H1 (cell line): ENCODE measurements around the gene LAD1. TPM values are rescaled to one million over a fixed set of nuclear protein-coding genes. Genes with fewer than 3 reads are reported as not detected.

ENCODE experiments used
- CTCF ChIA-PET: fragments of 300-600 bp; sonication (Branson Sonifier 250); formaldehyde crosslinking; loops from one replicate; lab custom pipeline; 2021; ENCODE audit not compliant: partially characterized antibody; lab: Charles Lee
- POLR2A ChIA-PET: fragments of 300-600 bp; sonication (Branson Sonifier 250); formaldehyde crosslinking; loops from one replicate; lab custom pipeline; 2021; ENCODE audit warnings: inconsistent platforms; ENCODE audit not compliant: partially characterized antibody; lab: Charles Lee
- DNase-seq, 2 experiments: peaks; one replicate each; pipeline versions ENCODE4 v3.0.0 to v3.0.0-alpha.2; 2010 to 2022; ENCODE audit warnings: low spot score in 2 of 2, low read depth in 1 of 2, mixed read lengths in 1 of 2
- FAIRE-seq: peaks from 2 replicates; lab custom pipeline; 2011; peaks lifted over from hg19 to GRCh38; lab: Jason Lieb, UNC
- H2AFZ ChIP-seq: 2 replicates; pipeline ENCODE4 v1.8.1; 2012; ENCODE audit warnings: low read length, inconsistent platforms
- H2AK5ac ChIP-seq: 2 replicates; pipeline ENCODE4 v1.6.1; 2013; ENCODE audit warnings: low read depth, low read length
- H2BK120ac ChIP-seq: replicated peaks from 2 replicates; pipeline ENCODE3; 2013; ENCODE audit warnings: low read depth, low read length, inconsistent platforms
- H2BK12ac ChIP-seq: 2 replicates; pipeline ENCODE4 v1.6.1; 2013; ENCODE audit warnings: low read depth, low read length
- H2BK15ac ChIP-seq: 2 replicates; pipeline ENCODE4 v1.6.1; 2013; ENCODE audit warnings: low read length
- H2BK20ac ChIP-seq: 2 replicates; pipeline ENCODE4 v1.6.1; 2013; ENCODE audit warnings: low read length
- H2BK5ac ChIP-seq: 2 replicates; pipeline ENCODE4 v1.6.1; 2013; ENCODE audit warnings: low read depth, low read length
- H3K14ac ChIP-seq: 2 replicates; pipeline ENCODE4 v1.6.1; 2013; ENCODE audit warnings: inconsistent platforms; ENCODE audit not compliant: insufficient read length
- H3K18ac ChIP-seq: 2 replicates; pipeline ENCODE4 v1.6.1; 2013; ENCODE audit warnings: low read length; ENCODE audit errors: extremely low read depth
- H3K23ac ChIP-seq: 2 replicates; pipeline ENCODE4 v1.6.1; 2013; ENCODE audit warnings: inconsistent platforms; ENCODE audit not compliant: insufficient read length
- H3K23me2 ChIP-seq: 2 replicates; pipeline ENCODE4 v1.6.1; 2013; ENCODE audit warnings: low read depth, low read length
- H3K27ac ChIP-seq: 2 replicates; pipeline ENCODE4 v1.6.1; 2011; ENCODE audit warnings: low read depth, low read length, inconsistent platforms
- H3K27me3 ChIP-seq, 4 experiments: replicated peaks in 1 of 4; 1 replicate in 1 of 4; 2 replicates in 3 of 4; pipeline versions ENCODE4 v1.6.1 to v1.8.1; 2011 to 2013; ENCODE audit warnings: low read length in 3 of 4, mild to moderate bottlenecking in 3 of 4, inconsistent platforms in 2 of 4, mixed read lengths in 2 of 4, moderate library complexity in 1 of 4; ENCODE audit not compliant: control insufficient read depth in 3 of 4, insufficient read depth in 3 of 4; ENCODE audit errors: extremely low read depth in 1 of 4
- H3K36me3 ChIP-seq, 4 experiments: 2 replicates each; pipeline versions ENCODE4 v1.6.1 to v1.8.1; 2011 to 2013; ENCODE audit warnings: mild to moderate bottlenecking in 4 of 4, low read length in 3 of 4, moderate library complexity in 2 of 4, control low read depth in 1 of 4, inconsistent platforms in 1 of 4; ENCODE audit not compliant: insufficient read depth in 4 of 4, control insufficient read depth in 2 of 4
- H3K4ac ChIP-seq: replicated peaks from 2 replicates; pipeline ENCODE3; 2013; ENCODE audit warnings: low read length, low read depth, mixed read lengths, inconsistent platforms; ENCODE audit not compliant: insufficient read length
- H3K4me1 ChIP-seq, 4 experiments: replicated peaks in 1 of 4; 1 replicate in 1 of 4; 2 replicates in 3 of 4; pipeline versions ENCODE4 v1.6.1 to v1.8.1; 2011 to 2013; ENCODE audit warnings: low read length in 3 of 4, inconsistent platforms in 2 of 4, mixed read lengths in 1 of 4; ENCODE audit not compliant: insufficient read depth in 4 of 4, control insufficient read depth in 3 of 4
- H3K4me2 ChIP-seq, 2 experiments: 2 replicates each; pipeline versions ENCODE4 v1.6.1 to v1.8.1; 2011 to 2013; ENCODE audit warnings: low read depth in 2 of 2, low read length in 2 of 2, control low read depth in 1 of 2, inconsistent platforms in 1 of 2, mild to moderate bottlenecking in 1 of 2; ENCODE audit not compliant: insufficient read depth in 1 of 2
- H3K4me3 ChIP-seq, 4 experiments: fragments of 200-600, 300-600 bp in 1 of 4; sonication (generic), shearing (Covaris generic), sonication (Bioruptor Twin) in 1 of 4; 2 replicates each; pipeline versions ENCODE4 v1.5.1 to v1.8.1; 2011 to 2016; ENCODE audit warnings: low read length in 4 of 4, low read depth in 3 of 4, control low read depth in 2 of 4, inconsistent platforms in 2 of 4, mild to moderate bottlenecking in 2 of 4, mixed read lengths in 1 of 4, moderate library complexity in 1 of 4; ENCODE audit not compliant: insufficient read depth in 2 of 4; ENCODE audit errors: extremely low read depth in 1 of 4
- H3K56ac ChIP-seq: replicated peaks from 2 replicates; pipeline ENCODE3; 2013; ENCODE audit warnings: low read depth, mild to moderate bottlenecking, mixed read lengths, low read length, inconsistent platforms; ENCODE audit not compliant: insufficient read length
- H3K79me1 ChIP-seq: 2 replicates; pipeline ENCODE4 v1.6.1; 2013; ENCODE audit warnings: low read depth, low read length, control low read depth
- H3K79me2 ChIP-seq, 2 experiments: 2 replicates each; pipeline versions ENCODE4 v1.6.1 to v1.8.1; 2012 to 2013; ENCODE audit warnings: low read length in 2 of 2, mild to moderate bottlenecking in 2 of 2, inconsistent platforms in 1 of 2; ENCODE audit not compliant: insufficient read depth in 2 of 2, control insufficient read depth in 1 of 2
- H3K9ac ChIP-seq, 4 experiments: replicated peaks in 1 of 4; 1 replicate in 1 of 4; 2 replicates in 3 of 4; pipeline versions ENCODE4 v1.6.1 to v1.8.1; 2011 to 2013; ENCODE audit warnings: low read depth in 3 of 4, low read length in 3 of 4, control low read depth in 2 of 4, mild to moderate bottlenecking in 2 of 4, moderate library complexity in 2 of 4, inconsistent platforms in 1 of 4; ENCODE audit errors: extremely low read depth in 1 of 4
- H3K9me3 ChIP-seq, 2 experiments: 2 replicates each; pipeline versions ENCODE4 v1.6.1 to v1.8.1; 2012 to 2013; ENCODE audit warnings: mild to moderate bottlenecking in 2 of 2, moderate library complexity in 2 of 2, control low read depth in 1 of 2, inconsistent platforms in 1 of 2, low read depth in 1 of 2, low read length in 1 of 2, mixed read lengths in 1 of 2; ENCODE audit not compliant: insufficient read depth in 2 of 2
- H4K20me1 ChIP-seq, 2 experiments: replicated peaks in 1 of 2; 2 replicates each; pipeline versions ENCODE3 to v1.8.1; 2011 to 2013; ENCODE audit warnings: inconsistent platforms in 2 of 2, low read length in 2 of 2, mild to moderate bottlenecking in 1 of 2; ENCODE audit not compliant: insufficient read depth in 2 of 2, control insufficient read depth in 1 of 2
- H4K5ac ChIP-seq: 2 replicates; pipeline ENCODE4 v1.6.1; 2013; ENCODE audit warnings: low read length, low read depth, mixed read lengths, inconsistent platforms; ENCODE audit not compliant: insufficient read length
- H4K8ac ChIP-seq: 2 replicates; pipeline ENCODE4 v1.8.0; 2013; ENCODE audit warnings: mild to moderate bottlenecking, moderate library complexity, low read length, inconsistent platforms; ENCODE audit not compliant: insufficient read depth; ENCODE audit errors: extremely low read depth
- H4K91ac ChIP-seq: replicated peaks from 2 replicates; pipeline ENCODE3; 2013; ENCODE audit warnings: low read length, mixed read lengths, inconsistent platforms; ENCODE audit not compliant: insufficient read length
- BACH1 ChIP-seq: IDR thresholded peaks from 2 replicates; pipeline ENCODE4 v1.6.1; 2012; ENCODE audit warnings: low read length, improper control_type of control experiment
- CBX8 ChIP-seq: fragments of 300-800, 300-1000 bp; sonication (generic); IDR thresholded peaks from 2 replicates; pipeline ENCODE4 v1.7.1; 2016; ENCODE audit warnings: low read depth, low read length, borderline replicate concordance
- CREB1 ChIP-seq: IDR thresholded peaks from 2 replicates; pipeline ENCODE4 v1.6.1; 2012; ENCODE audit warnings: inconsistent platforms
- EZH2 ChIP-seq: fragments of 200-600 bp; sonication (generic); IDR thresholded peaks from 2 replicates; pipeline ENCODE4 v1.7.1; 2012; ENCODE audit warnings: low read depth, mild to moderate bottlenecking, moderate library complexity, low read length, inconsistent platforms; ENCODE audit not compliant: severe bottlenecking
- FOSL1 ChIP-seq: IDR thresholded peaks from 2 replicates; pipeline ENCODE4 v1.6.1; 2011; ENCODE audit warnings: mild to moderate bottlenecking, low read depth, low read length, moderate library complexity; ENCODE audit not compliant: insufficient read depth
- RFX5 ChIP-seq: IDR thresholded peaks from 2 replicates; pipeline ENCODE4 v1.6.1; 2011; ENCODE audit warnings: low read depth, low read length, improper control_type of control experiment, borderline replicate concordance
- SIRT6 ChIP-seq: IDR thresholded peaks from one replicate; pipeline ENCODE4 v1.7.1; 2012; ENCODE audit warnings: low read length, inconsistent platforms
- SIX5 ChIP-seq: IDR thresholded peaks from 2 replicates; pipeline ENCODE4 v1.6.1; 2011; ENCODE audit warnings: mild to moderate bottlenecking, low read depth, low read length
- TAF1 ChIP-seq: IDR thresholded peaks from 2 replicates; pipeline ENCODE4 v1.6.1; 2011; ENCODE audit warnings: mild to moderate bottlenecking, low read depth, low read length
- TAF7 ChIP-seq: optimal IDR thresholded peaks from 2 replicates; pipeline ENCODE3; 2011; ENCODE audit warnings: low read depth, mild to moderate bottlenecking, inconsistent platforms, low read length, moderate library complexity, borderline replicate concordance
- WGBS, 2 experiments: shearing (Covaris generic) in 1 of 2; methylation state at CpG; one replicate each; pipeline versions ENCODE4 v1.1.6 to v1.1.7; 2013 to 2015; ENCODE audit warnings: low lambda C conversion rate in 2 of 2, mixed read lengths in 2 of 2, inconsistent platforms in 1 of 2, low coverage in 1 of 2, missing lambda C conversion rate in 1 of 2; ENCODE audit not compliant: insufficient replicate concordance in 2 of 2, insufficient coverage in 1 of 2, insufficient read length in 1 of 2; ENCODE audit errors: extremely low coverage in 1 of 2, missing lambda C conversion rate in 1 of 2; 5-methylcytosine and 5-hydroxymethylcytosine counted together
- polyA plus RNA-seq, 7 experiments: library from polyadenylated mRNA; depleted of rRNA in 3 of 7; stranded (reverse) in 5 of 7; unstranded in 2 of 7; fragments of >200 nt in 5 of 7; fragments of 200-250 nt in 2 of 7; gene quantifications; 1 replicate in 5 of 7; 2 replicates in 1 of 7; 4 replicates in 1 of 7; pipeline versions ENCODE4 v1.2.1 to v1.2.3, GENCODE V29; 2011 to 2013; ENCODE audit warnings: missing spikeins in 2 of 7, mixed read lengths in 2 of 7
- total RNA-seq: library from RNA; stranded (reverse); fragmentation: NEBNext Ultra II Directional; extraction: Animal tissue kit (Norgen Biotek cat#: 25700); gene quantifications from 2 replicates; pipeline ENCODE4 v1.2.1, GENCODE V29; 2021
- TF ChIP-seq, protein P1 (sequence below): IDR thresholded peaks from 2 replicates; pipeline ENCODE4 v1.6.1; 2012; ENCODE audit warnings: inconsistent platforms

The LAD1 gene
- total and polyA plus RNA-seq, 2 of the 8 experiments (the other 6 are each of a cell fraction or from before 2014, with no cell fraction given), result 9.3 to 32.8 TPM

DNA sequence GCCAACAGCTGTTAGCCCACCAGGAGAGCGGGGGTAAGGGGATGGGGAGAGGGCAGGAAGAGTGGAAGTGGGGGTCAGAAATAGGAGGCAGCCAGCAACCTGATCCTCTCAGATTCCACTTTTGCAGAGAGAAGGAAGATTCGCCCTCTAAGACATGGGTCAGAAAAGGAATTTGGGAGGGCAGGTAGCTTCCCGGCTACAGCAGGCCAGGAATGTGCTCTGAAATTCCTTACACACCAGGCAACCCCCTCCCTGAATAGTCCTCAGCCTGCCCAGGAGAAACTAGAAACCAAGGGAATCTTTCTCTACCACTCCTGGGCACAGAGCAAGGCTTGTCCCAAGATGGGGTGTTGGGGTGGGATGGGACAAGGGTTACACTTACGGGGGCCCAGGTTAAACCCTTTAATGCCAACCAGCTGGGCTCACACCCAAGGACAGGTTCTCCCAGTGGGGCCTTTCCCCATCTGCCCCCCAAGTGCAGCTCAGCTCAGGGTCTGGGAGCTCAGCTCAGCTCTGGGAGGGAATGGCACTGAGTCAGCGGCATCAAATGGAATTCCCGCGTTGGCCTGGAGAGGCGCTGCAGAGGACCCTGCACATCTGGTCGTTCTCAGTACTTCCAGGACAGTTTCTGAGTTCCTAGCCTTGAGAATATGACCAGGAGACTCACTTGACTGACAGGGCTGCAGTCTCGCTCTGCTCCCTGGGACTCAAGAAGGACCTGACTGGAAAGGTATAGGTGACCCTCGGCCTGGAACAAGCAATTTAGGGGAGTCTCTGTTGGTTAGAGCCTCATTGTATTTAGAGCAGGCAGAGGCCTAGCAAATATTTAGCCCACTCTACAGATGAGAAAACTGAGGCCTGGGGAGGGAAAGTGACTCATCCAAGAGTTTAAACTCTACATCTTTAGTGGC lies 22.4 kb downstream of the LAD1 start:
- H2AFZ ChIP-seq, result no peak overlapping the region
- peaks cover 9 to 40% (median 29%) of the 10 kb centered on the region in 4 experiments for H3K4me1 ChIP-seq
- CTCF ChIA-PET, result interaction anchor here (0.7 to 17.6 kb wide), 12 partner anchors 10 to 154 kb away, joined by 3 to 371 read pairs (median 10); partner anchors contain the start of gene LAD1
- no peak overlapping the region for H3K23ac ChIP-seq
- 3% methylated on average over 11 of the region's 11 CpGs; no CpG with 5 or more reads in 1 of the 2 experiments for WGBS, 2 experiments
- no peak overlapping the region for H3K14ac ChIP-seq
- 0 out of 2 replicates have a peak overlapping the region, but pooled peaks have one; percentile 61 for H2AK5ac ChIP-seq
- H3K79me2 ChIP-seq, result no peaks in the 10 kb centered on the region
- H3K36me3 ChIP-seq, result no peaks in the 10 kb centered on the region
- H3K4me3 ChIP-seq, result peak overlapping the region in 3 of 4 experiments; percentile 30 to 51 (median 46); a peak in 5 of 8 replicates
- no peak overlapping the region for H2BK15ac ChIP-seq
- H3K27me3 ChIP-seq, result no peaks in the 10 kb centered on the region
- no peaks in the 10 kb centered on the region for H3K9me3 ChIP-seq
- peak overlapping the region; percentile 95 for H3K27ac ChIP-seq
- H3K9ac ChIP-seq, result peak overlapping the region in 2 of 4 experiments; percentile 68 to 71; a peak in 5 of 7 replicates
- H3K4ac ChIP-seq, result peak overlapping the region; percentile 41
- H2BK20ac ChIP-seq, result peak overlapping the region; percentile 99
- H3K56ac ChIP-seq, result no peak overlapping the region
- FAIRE-seq, result peak; percentile 94
- no peaks in the 10 kb centered on the region for H4K20me1 ChIP-seq
- H3K23me2 ChIP-seq, result peaks cover 2% of the 10 kb centered on the region; the same call in 1 of the 2 replicates
- peak overlapping the region; percentile 85 for H4K5ac ChIP-seq
- POLR2A ChIA-PET, result interaction anchor here (0.7 to 6.5 kb wide), 23 partner anchors 9 to 205 kb away, joined by 3 to 49 read pairs (median 4); partner anchors contain the start of gene PHLDA3
- DNase-seq, result peak; percentile 86 to 93
- peak overlapping the region; percentile 92 for H4K91ac ChIP-seq
- peak overlapping the region; percentile 94 for H2BK5ac ChIP-seq
- H3K4me2 ChIP-seq, result peak overlapping the region; percentile 30 to 73
- peak overlapping the region; percentile 99 for H3K18ac ChIP-seq
- H3K79me1 ChIP-seq, result no peaks in the 10 kb centered on the region; the same call in 1 of the 2 replicates
- peak overlapping the region; percentile 99; the same call in 1 of the 2 replicates for H2BK12ac ChIP-seq
- H2BK120ac ChIP-seq, result peak overlapping the region; percentile 87
- peak overlapping the region; percentile 91; the same call in 1 of the 2 replicates for H4K8ac ChIP-seq
- no peak for TF ChIP-seq CREB1
- TF ChIP-seq BACH1, result 0 out of 2 replicates have a peak, but pooled peaks have one; percentile 49
- peak; percentile 37 for TF ChIP-seq TAF7
- no peak for TF ChIP-seq SIX5
- no peak for TF ChIP-seq SIRT6
- no peak for TF ChIP-seq CBX8
- TF ChIP-seq, protein P1, sequence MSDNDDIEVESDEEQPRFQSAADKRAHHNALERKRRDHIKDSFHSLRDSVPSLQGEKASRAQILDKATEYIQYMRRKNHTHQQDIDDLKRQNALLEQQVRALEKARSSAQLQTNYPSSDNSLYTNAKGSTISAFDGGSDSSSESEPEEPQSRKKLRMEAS, result 0 out of 2 replicates have a peak, but pooled peaks have one; percentile 25
- TF ChIP-seq RFX5, result no peak
- peak; percentile 81 for TF ChIP-seq TAF1
- TF ChIP-seq FOSL1, result no peak
- no peak for TF ChIP-seq EZH2
